GM11168 (cell line): ENCODE data around the gene NAGPA.

ENCODE experiments used
- in situ Hi-C: fragments of 300-500 bp; cut with MboI; formaldehyde crosslinking; loops from one replicate; pipeline ENCODE4 v1.12.0; 2022; ENCODE audit warnings: low sequenced_read_pairs; ENCODE audit not compliant: unreplicated experiment

NAGPA gene

GRCh38 chr16:5031601-5032000, 2.1 kb downstream of the NAGPA start:
- in situ Hi-C loops: no loop called here

- in situ Hi-C loops: no loop called here
Observed at GRCh38 chr16:5030251-5030870, 3.4 kb downstream of the NAGPA start.

GRCh38 chr16:5028950-5029475, 4.7 kb downstream of the NAGPA start:
- in situ Hi-C loops: no loop called here

- in situ Hi-C loops: no loop called here
Observed at GRCh38 chr16:5027575-5028235, 6.0 kb downstream of the NAGPA start.

- in situ Hi-C loops: no loop called here
Observed at GRCh38 chr16:5027086-5027485, 6.6 kb downstream of the NAGPA start.

GRCh38 chr16:5026664-5027063, 7.1 kb downstream of the NAGPA start:
- in situ Hi-C loops: no loop called here

GRCh38 chr16:5025171-5025632, 8.5 kb downstream of the NAGPA start:
- in situ Hi-C loops: no loop called here

GRCh38 chr16:5024632-5025031, 9.1 kb downstream of the NAGPA start:
- in situ Hi-C loops: no loop called here

GRCh38 chr16:5022521-5022920, 11.2 kb downstream of the NAGPA start:
- in situ Hi-C loops: no loop called here

GRCh38 chr16:5020551-5020950, 13.2 kb downstream of the NAGPA start:
- in situ Hi-C loops: no loop called here

- in situ Hi-C loops: no loop called here
Observed at GRCh38 chr16:5019775-5020174, 14.0 kb downstream of the NAGPA start.

GRCh38 chr16:5018793-5019192, 14.9 kb downstream of the NAGPA start:
- in situ Hi-C loops: no loop called here

GRCh38 chr16:5017678-5017969, 16.1 kb downstream of the NAGPA start:
- in situ Hi-C loops: no loop called here

- in situ Hi-C loops: no loop called here
Observed at GRCh38 chr16:5016967-5017677, 16.6 kb downstream of the NAGPA start.

GRCh38 chr16:5015887-5016286, 17.8 kb downstream of the NAGPA start:
- in situ Hi-C loops: no loop called here

- in situ Hi-C loops: no loop called here
Observed at GRCh38 chr16:5015351-5015750, 18.4 kb downstream of the NAGPA start.

GRCh38 chr16:5012887-5013286, 20.8 kb downstream of the NAGPA start:
- in situ Hi-C loops: no loop called here

- in situ Hi-C loops: no loop called here
Observed at GRCh38 chr16:5011637-5012036, 22.1 kb downstream of the NAGPA start.

- in situ Hi-C loops: no loop called here
Observed at GRCh38 chr16:5010576-5011329, 23.0 kb downstream of the NAGPA start.

GRCh38 chr16:5008311-5008731, 25.4 kb downstream of the NAGPA start:
- in situ Hi-C loops: no loop called here

GRCh38 chr16:5007256-5007655, 26.5 kb downstream of the NAGPA start:
- in situ Hi-C loops: no loop called here
